ENCODE measurements around the gene CPXM1. TPM values are rescaled to one million over a fixed set of nuclear protein-coding genes. Genes with fewer than 3 reads are reported as not detected.

Gene CPXM1
- polyA plus RNA-seq, 3 donors, result 0.05 TPM; not detected in 2

GRCh38 chr20:2757001-2757400 is 43.4 kb downstream of the CPXM1 start:
- WGBS (ENCODE audit: insufficient coverage), result 98% methylated on average over 5 of the region's 5 CpGs
- Mint-ChIP-seq H3K9me3 (peaks cover 0 to 7% (median 2%) of the 10 kb centered on the region in 7 donors), H3K4me1 (peaks cover 9% of the 10 kb centered on the region), H3K4me3 (no peak overlapping the region), H3K27ac (no peak overlapping the region), H3K36me3 (peaks cover 3 to 10% of the 10 kb centered on the region in 2 donors), H3K27me3 (ENCODE audit: low read depth in 3 of 3) (peaks cover 35 to 52% (median 39%) of the 10 kb centered on the region in 3 donors)
- Histone ChIP-seq H3K27me3 (ENCODE audit: control insufficient read depth in 2 of 2, insufficient read depth in 2 of 2, low read length in 2 of 2) (peaks cover 11 to 38% of the 10 kb centered on the region in 2 donors), H3K4me1 (ENCODE audit: control insufficient read depth in 1 of 2, insufficient read depth in 2 of 2, low read length in 2 of 2) (peaks cover 11 to 13% of the 10 kb centered on the region in 2 donors), H3K79me2 (ENCODE audit: insufficient read depth, low read length) (no peaks in the 10 kb centered on the region), H3K9me3 (replicated peaks in 1 of 2; ENCODE audit: control insufficient read depth in 1 of 2, insufficient read depth in 1 of 2, low read length in 2 of 2) (no peaks in the 10 kb centered on the region), H4K20me1 (ENCODE audit: insufficient read depth, low read length) (no peaks in the 10 kb centered on the region), H3K4me3 (replicated peaks in 1 of 3; ENCODE audit: low read depth in 2 of 3, low read length in 3 of 3) (no peak overlapping the region), H3K27ac (ENCODE audit: low read depth in 1 of 2, low read length in 2 of 2) (no peak overlapping the region), H3K36me3 (replicated peaks in 1 of 2; ENCODE audit: control insufficient read depth in 1 of 2, insufficient read depth in 2 of 2, low read length in 2 of 2) (no peaks in the 10 kb centered on the region), H3K9ac (ENCODE audit: insufficient read depth, low read length, poor library complexity, severe bottlenecking) (no peak overlapping the region), H2AFZ (ENCODE audit: insufficient read depth, low read depth, low read length, poor library complexity, severe bottlenecking) (no peak overlapping the region), H3K4me2 (replicated peaks; ENCODE audit: extremely low read depth, low read length, poor library complexity, severe bottlenecking) (no peak overlapping the region)
- intact Hi-C loops (cut with micrococcal nuclease), result no loop called here
- no peak for TF ChIP-seq CTCF (IDR thresholded peaks at IDR 0.05)
- no peak for DNase-seq

DNA sequence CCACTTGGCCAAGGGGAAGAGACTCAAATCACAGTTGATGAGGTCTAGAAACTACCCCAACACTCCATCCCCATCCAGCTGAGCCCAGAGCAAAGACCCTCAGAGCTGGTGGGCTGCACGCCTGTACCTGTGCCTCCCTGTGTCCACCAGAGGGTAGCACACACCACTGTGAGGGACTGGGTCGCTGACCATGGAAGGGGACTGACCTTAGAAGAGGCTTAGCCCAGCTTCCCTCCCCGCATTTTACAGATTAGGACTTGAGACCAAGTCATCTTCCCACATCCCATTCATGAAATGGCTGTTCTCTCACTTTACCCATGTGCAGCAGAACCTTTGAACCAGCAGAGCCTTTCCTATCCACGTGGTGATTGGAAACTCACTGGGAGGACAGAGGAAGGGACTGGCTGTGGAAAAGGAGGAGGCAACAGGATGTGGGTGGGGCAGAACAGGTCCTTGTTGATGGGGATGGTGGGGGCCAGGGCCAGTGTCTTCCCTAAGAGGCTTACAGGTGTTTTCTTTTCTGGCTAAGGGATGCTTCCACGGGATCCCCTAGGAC is 44.3 kb downstream of the CPXM1 start:
- intact Hi-C loops (cut with micrococcal nuclease), result no loop called here
- no peak for DNase-seq
- no peak for TF ChIP-seq CTCF (IDR thresholded peaks at IDR 0.05)

More for the DNA sequence above, 44.3 kb downstream of the CPXM1 start:
- Histone ChIP-seq H3K27me3 (ENCODE audit: control insufficient read depth in 2 of 2, insufficient read depth in 2 of 2, low read length in 2 of 2) (peaks cover 11 to 43% of the 10 kb centered on the region in 2 donors), H2AFZ (ENCODE audit: insufficient read depth, low read depth, low read length, poor library complexity, severe bottlenecking) (no peak overlapping the region), H3K79me2 (ENCODE audit: insufficient read depth, low read length) (no peaks in the 10 kb centered on the region), H3K36me3 (replicated peaks in 1 of 2; ENCODE audit: control insufficient read depth in 1 of 2, insufficient read depth in 2 of 2, low read length in 2 of 2) (no peaks in the 10 kb centered on the region), H3K9ac (ENCODE audit: insufficient read depth, low read length, poor library complexity, severe bottlenecking) (no peak overlapping the region), H3K4me2 (replicated peaks; ENCODE audit: extremely low read depth, low read length, poor library complexity, severe bottlenecking) (no peak overlapping the region), H3K9me3 (replicated peaks in 1 of 2; ENCODE audit: control insufficient read depth in 1 of 2, insufficient read depth in 1 of 2, low read length in 2 of 2) (no peaks in the 10 kb centered on the region), H3K4me3 (replicated peaks in 1 of 3; ENCODE audit: low read depth in 2 of 3, low read length in 3 of 3) (no peak overlapping the region), H3K27ac (ENCODE audit: low read depth in 1 of 2, low read length in 2 of 2) (no peak overlapping the region), H4K20me1 (ENCODE audit: insufficient read depth, low read length) (no peaks in the 10 kb centered on the region), H3K4me1 (ENCODE audit: control insufficient read depth in 1 of 2, insufficient read depth in 2 of 2, low read length in 2 of 2) (peaks cover 17 to 22% of the 10 kb centered on the region in 2 donors)
- Mint-ChIP-seq H3K4me1 (peaks cover 13% of the 10 kb centered on the region), H3K4me3 (peak overlapping the region in 1 of 2 donors; percentile 26), H3K27ac (no peak overlapping the region), H3K27me3 (ENCODE audit: low read depth in 3 of 3) (peaks cover 35 to 56% (median 39%) of the 10 kb centered on the region in 3 donors), H3K9me3 (peaks cover 0 to 7% (median 2%) of the 10 kb centered on the region in 7 donors), H3K36me3 (peaks cover 3 to 10% of the 10 kb centered on the region in 2 donors)
- WGBS (ENCODE audit: insufficient coverage), result 35% methylated on average over 4 of the region's 5 CpGs
